Activated B cell treated with CpG ODN at 0.5 μM for 24 hours (primary cell): Measurements from ENCODE around the gene C16orf96. TPM values are rescaled to one million over a fixed set of nuclear protein-coding genes. Genes with fewer than 3 reads are reported as not detected.

Source experiments
- ATAC-seq: fragments of 200-7000 bp; cut with Tn5 transposase; one replicate; pipeline ENCODE4 v1.10.0; 2021; ENCODE audit warnings: low read depth, mild to moderate bottlenecking, moderate library complexity
- CTCF ChIA-PET: fragments of 350-600 bp; sonication (Branson Sonifier 250); formaldehyde crosslinking; loops from one replicate; lab custom pipeline; 2021; ENCODE audit warnings: antibody characterized with exemption; lab: Charles Lee
- POLR2A ChIA-PET: fragments of 350-600 bp; sonication (Branson Sonifier 250); formaldehyde crosslinking; loops from one replicate; lab custom pipeline; 2021; ENCODE audit warnings: antibody characterized with exemption; lab: Charles Lee
- DNase-seq: peaks from one replicate; pipeline ENCODE4 v3.0.0; 2022
- H3K27ac Mint-ChIP-seq: one replicate; pipeline ENCODE4 v1.8.0; 2020; ENCODE audit warnings: mixed read lengths
- H3K27me3 Mint-ChIP-seq: one replicate; pipeline ENCODE4 v1.8.0; 2021; ENCODE audit warnings: mixed read lengths
- H3K36me3 Mint-ChIP-seq: one replicate; pipeline ENCODE4 v1.8.0; 2021; ENCODE audit warnings: low read depth, mixed read lengths
- H3K4me1 Mint-ChIP-seq: one replicate; pipeline ENCODE4 v1.8.0; 2021; ENCODE audit warnings: mixed read lengths
- H3K4me3 Mint-ChIP-seq: one replicate; pipeline ENCODE4 v1.8.0; 2020; ENCODE audit warnings: mild to moderate bottlenecking, mixed read lengths
- H3K9me3 Mint-ChIP-seq: one replicate; pipeline ENCODE4 v1.8.0; 2020; ENCODE audit warnings: mixed read lengths
- intact Hi-C: fragments of 100-400 bp; cut with micrococcal nuclease; formaldehyde crosslinking; loops from one replicate; pipeline ENCODE4 v1.15.1; 2024
- total RNA-seq: library from RNA; stranded (reverse); gene quantifications from 2 replicates; pipeline ENCODE4 v1.2.3, GENCODE V29; 2022
- TF ChIP-seq, protein P1 (sequence below): fragments of 200-600 bp; IDR thresholded peaks from one replicate; pipeline ENCODE4 v1.8.0; 2022; ENCODE audit warnings: antibody characterized with exemption, mild to moderate bottlenecking

C16orf96 gene
- total RNA-seq, 1 donor from 2014 or later, result 0.13 TPM

DNA sequence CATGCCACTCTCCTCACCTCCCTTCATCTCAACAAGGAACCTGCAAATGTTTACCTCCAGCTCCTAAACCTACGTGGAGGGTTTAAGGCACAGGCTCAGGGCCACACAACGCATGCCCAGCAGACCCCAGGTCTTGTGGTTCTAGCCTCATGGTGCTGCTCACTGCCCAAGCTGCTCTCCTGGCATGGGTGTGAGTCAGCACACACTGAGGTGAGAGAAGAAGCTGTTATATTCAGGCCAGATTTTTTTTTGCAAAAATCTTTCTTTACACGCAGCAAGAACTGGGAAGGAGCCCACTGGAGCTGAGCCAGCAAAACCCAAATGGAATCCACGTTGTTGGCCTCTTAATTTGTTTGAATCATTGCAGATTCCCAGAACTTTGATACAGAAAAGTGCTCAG is 5.5 kb upstream of the C16orf96 start:
- POLR2A ChIA-PET, result no interaction called here

DNA sequence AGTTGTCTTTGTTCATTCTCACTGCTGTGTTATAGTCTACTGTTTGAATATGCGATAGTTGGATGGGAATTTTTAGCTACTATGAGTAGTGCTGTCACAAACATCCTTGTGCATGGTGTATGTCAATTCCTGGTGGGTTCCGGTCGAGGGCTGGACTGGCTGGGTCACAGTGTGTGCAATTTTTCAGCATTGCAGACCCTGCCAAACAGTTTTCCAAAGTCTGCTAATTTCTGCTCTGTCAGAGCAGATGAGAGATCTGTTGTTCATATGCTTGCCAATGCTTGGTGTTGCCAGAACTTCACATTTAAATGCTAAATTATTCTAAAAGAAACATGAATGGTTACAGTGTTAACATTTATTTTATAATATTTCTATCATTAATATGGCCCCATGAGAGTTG is 3.6 kb upstream of the C16orf96 start:
- intact Hi-C loops, result no loop called here
- DNase-seq (no peak), ATAC-seq (no peak)
- TF ChIP-seq, protein P1, sequence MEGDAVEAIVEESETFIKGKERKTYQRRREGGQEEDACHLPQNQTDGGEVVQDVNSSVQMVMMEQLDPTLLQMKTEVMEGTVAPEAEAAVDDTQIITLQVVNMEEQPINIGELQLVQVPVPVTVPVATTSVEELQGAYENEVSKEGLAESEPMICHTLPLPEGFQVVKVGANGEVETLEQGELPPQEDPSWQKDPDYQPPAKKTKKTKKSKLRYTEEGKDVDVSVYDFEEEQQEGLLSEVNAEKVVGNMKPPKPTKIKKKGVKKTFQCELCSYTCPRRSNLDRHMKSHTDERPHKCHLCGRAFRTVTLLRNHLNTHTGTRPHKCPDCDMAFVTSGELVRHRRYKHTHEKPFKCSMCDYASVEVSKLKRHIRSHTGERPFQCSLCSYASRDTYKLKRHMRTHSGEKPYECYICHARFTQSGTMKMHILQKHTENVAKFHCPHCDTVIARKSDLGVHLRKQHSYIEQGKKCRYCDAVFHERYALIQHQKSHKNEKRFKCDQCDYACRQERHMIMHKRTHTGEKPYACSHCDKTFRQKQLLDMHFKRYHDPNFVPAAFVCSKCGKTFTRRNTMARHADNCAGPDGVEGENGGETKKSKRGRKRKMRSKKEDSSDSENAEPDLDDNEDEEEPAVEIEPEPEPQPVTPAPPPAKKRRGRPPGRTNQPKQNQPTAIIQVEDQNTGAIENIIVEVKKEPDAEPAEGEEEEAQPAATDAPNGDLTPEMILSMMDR, result no peak
- ChIA-PET CTCF (interaction anchor here (11.4 kb wide), 1 partner anchor 45 kb away, joined by 116 read pairs; no protein-coding TSS in a partner anchor), POLR2A (no interaction called here)
- no peak overlapping the region for H3K4me3 Mint-ChIP-seq
- H3K4me1 Mint-ChIP-seq, result peaks cover 4% of the 10 kb centered on the region
- no peaks in the 10 kb centered on the region for H3K9me3 Mint-ChIP-seq
- no peak overlapping the region for H3K27ac Mint-ChIP-seq
- peaks cover 6% of the 10 kb centered on the region for H3K27me3 Mint-ChIP-seq
- H3K36me3 Mint-ChIP-seq, result no peaks in the 10 kb centered on the region

More for the DNA sequence above, 5.5 kb upstream of the C16orf96 start:
- Mint-ChIP-seq H3K36me3 (no peaks in the 10 kb centered on the region), H3K4me1 (peaks cover 4% of the 10 kb centered on the region), H3K9me3 (no peaks in the 10 kb centered on the region), H3K27me3 (no peaks in the 10 kb centered on the region), H3K27ac (no peak overlapping the region), H3K4me3 (no peak overlapping the region)
- ATAC-seq (no peak), DNase-seq (no peak)
- intact Hi-C loops, result no loop called here
- TF ChIP-seq, protein P1, result no peak
- CTCF ChIA-PET, result interaction anchor here (11.4 kb wide), 1 partner anchor 43 kb away, joined by 116 read pairs; no protein-coding TSS in a partner anchor

DNA sequence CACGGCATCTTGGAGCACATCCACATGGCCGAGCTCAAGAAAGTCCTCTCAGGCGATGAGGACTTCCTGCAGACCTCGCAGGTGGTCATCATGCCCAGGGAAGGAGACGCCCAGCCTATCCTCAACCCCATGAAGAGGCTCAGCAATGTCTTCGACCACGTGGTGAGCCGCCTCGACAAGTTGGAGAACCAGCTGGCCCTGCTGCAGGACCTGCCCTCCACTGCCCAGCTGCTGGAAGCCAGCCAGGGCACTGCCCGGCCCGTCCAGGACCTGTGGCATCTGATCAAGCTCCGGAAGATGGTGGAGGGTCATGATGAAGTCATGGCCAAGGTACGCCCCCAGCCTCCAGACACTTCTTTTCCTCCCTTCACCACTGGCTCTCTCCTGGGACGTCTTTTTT is 440 bp downstream of the C16orf96 start:
- POLR2A ChIA-PET, result no interaction called here
- H3K27ac Mint-ChIP-seq, result no peak overlapping the region
- CTCF ChIA-PET, result no interaction called here

DNA sequence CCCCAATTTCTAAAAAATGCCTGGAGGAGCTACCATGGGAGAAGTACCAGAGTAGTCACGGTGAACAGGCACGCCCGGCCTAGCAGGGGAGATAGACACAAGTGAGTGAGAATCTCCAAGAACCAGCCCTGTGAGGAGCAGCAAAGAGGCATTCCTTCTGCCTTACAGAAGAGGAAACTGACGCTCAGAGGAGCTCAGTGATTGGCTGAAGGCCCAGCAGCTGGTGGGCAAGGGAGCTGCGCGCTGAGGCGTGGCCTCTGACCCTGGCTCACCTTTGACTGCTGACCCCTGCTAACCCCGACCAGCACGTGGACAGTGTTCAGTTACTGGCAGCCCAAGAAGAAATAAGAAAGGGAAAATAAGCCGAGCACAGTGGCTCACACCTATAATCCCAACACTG is 1.8 kb downstream of the C16orf96 start:
- DNase-seq, result no peak
- Mint-ChIP-seq H3K9me3 (no peaks in the 10 kb centered on the region), H3K4me3 (no peak overlapping the region), H3K4me1 (no peaks in the 10 kb centered on the region), H3K27ac (no peak overlapping the region), H3K36me3 (no peaks in the 10 kb centered on the region), H3K27me3 (peaks cover 6% of the 10 kb centered on the region)
- ChIA-PET POLR2A (no interaction called here), CTCF (no interaction called here)
- ATAC-seq, result no peak
- intact Hi-C loops, result no loop called here
- TF ChIP-seq, protein P1, result no peak

More for the DNA sequence above, 440 bp downstream of the C16orf96 start:
- no peak for ATAC-seq
- TF ChIP-seq, protein P1, result no peak
- peaks cover 6% of the 10 kb centered on the region for H3K27me3 Mint-ChIP-seq
- no peaks in the 10 kb centered on the region for H3K9me3 Mint-ChIP-seq
- DNase-seq, result no peak
- intact Hi-C loops, result no loop called here
- no peaks in the 10 kb centered on the region for H3K36me3 Mint-ChIP-seq
- no peaks in the 10 kb centered on the region for H3K4me1 Mint-ChIP-seq
- no peak overlapping the region for H3K4me3 Mint-ChIP-seq

DNA sequence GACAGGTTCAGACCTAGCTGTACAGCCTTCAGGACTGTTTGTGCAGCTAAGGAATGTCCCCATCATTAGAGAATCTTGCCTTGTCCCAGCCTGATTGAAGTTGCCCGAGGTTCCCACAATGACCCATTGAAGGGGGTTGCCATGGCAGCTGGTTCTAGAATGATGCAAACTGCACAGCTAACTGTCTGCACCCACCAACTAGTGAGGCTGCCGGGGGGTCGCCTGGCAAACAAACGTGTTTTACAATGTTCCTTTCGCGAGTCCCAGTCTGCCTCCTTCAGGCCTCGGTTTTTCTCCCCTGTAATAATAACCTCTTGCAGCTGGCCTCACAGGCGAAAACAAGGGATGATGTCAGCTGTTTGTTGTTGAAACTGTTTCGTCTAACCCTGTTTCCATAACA is 5.5 kb downstream of the C16orf96 start:
- POLR2A ChIA-PET, result interaction anchor here (0.6 kb wide), 1 partner anchor 304 kb away, joined by 5 read pairs; no protein-coding TSS in a partner anchor
- Mint-ChIP-seq H3K27ac (no peak overlapping the region), H3K27me3 (peaks cover 4% of the 10 kb centered on the region), H3K4me3 (no peak overlapping the region), H3K4me1 (no peaks in the 10 kb centered on the region), H3K36me3 (no peaks in the 10 kb centered on the region), H3K9me3 (no peaks in the 10 kb centered on the region)
- CTCF ChIA-PET, result no interaction called here
- no peak for ATAC-seq
- intact Hi-C loops, result no loop called here
- DNase-seq, result no peak
- TF ChIP-seq, protein P1, result no peak
